Measurements from ENCODE around the gene PEX11A. TPM values are rescaled to one million over a fixed set of nuclear protein-coding genes. Genes with fewer than 3 reads are reported as not detected.

Gene PEX11A, protein sequence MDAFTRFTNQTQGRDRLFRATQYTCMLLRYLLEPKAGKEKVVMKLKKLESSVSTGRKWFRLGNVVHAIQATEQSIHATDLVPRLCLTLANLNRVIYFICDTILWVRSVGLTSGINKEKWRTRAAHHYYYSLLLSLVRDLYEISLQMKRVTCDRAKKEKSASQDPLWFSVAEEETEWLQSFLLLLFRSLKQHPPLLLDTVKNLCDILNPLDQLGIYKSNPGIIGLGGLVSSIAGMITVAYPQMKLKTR
- 6.6 TPM for polyA plus RNA-seq (2013, experiment 1 of 4)
- polyA plus RNA-seq (2013, experiment 2 of 4), result 5.5 TPM
- polyA plus RNA-seq (2013, experiment 3 of 4), result 5.9 TPM
- polyA plus RNA-seq (2013, experiment 4 of 4), result 6.2 TPM

DNA sequence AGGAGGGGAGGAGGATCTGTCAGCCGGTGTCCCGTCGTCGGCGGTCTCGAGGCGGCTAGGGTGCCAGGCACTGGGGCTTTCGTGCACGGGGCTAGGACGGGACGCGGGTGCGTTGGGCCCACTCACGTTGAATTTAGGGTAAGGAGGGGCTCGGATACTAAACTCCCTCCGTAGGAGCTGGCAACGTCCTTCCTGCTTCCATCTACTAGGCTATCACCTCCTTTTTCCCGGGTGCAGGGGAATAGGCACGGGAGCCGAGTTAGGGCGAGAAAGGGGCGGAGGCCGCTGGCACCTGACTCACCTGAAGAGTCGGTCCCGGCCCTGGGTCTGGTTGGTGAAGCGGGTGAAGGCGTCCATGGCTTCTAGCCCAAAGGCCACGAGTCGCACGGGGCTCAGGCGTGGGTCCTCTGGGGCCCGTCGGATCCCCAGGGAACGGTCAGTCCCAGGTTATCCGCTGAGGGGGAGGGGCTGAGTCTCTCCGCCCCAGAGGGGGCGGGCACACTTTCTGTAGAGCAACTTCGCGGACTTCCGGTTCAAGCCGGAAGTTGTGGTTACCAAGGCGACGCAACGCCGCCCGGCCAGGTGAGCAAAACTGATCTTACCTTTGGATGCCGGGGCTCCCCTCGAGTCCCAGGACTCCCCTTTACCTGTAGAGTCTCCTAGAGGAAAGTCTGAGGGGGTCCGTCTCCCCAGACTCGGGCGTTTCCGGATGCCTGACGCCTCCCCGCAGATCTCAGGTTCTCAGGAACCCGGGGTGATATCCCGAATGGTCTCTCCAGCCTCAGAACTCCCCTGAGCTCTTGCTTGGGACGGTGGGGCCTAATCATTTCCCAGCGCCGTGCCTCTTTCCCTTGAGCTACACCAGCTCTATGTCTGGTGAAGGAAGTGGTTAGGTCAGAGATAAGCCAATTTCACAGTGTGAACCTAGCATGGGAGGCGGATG lies at the start of gene PEX11A, which contains the start of gene WDR93:
PEX11A (minus strand) TSS at position 479 of the 943 bp plus-strand sequence; CDS start at position 357, 122 bp downstream.
WDR93 (plus strand) TSS at position 536 of the 943 bp plus-strand sequence. CDS start 10,936 bp downstream, outside the sequence.
- no peak within 1 kb of the TSS for H3K27ac ChIP-seq (ENCODE audit: insufficient read depth, low read depth, low read length, poor library complexity, severe bottlenecking)
- H3K4me3 ChIP-seq (ENCODE audit: insufficient read depth, low read depth, low read length), result peak within 1 kb of the TSS; percentile 68
- H3K36me3 ChIP-seq (ENCODE audit: control insufficient read depth, insufficient read depth, low read length), result no peaks in the 10 kb centered on the region
- H3K27me3 ChIP-seq (ENCODE audit: control insufficient read depth, insufficient read depth, low read length, poor library complexity, severe bottlenecking), result peaks cover 57% of the 10 kb centered on the region
- H3K9me3 ChIP-seq (ENCODE audit: control insufficient read depth, low read length), result no peaks in the 10 kb centered on the region
- WGBS, 2 experiments, result 10 to 11% methylated on average over 60 of the region's 60 CpGs
- no peaks in the 10 kb centered on the region for H3K4me1 ChIP-seq (ENCODE audit: control insufficient read depth, insufficient read depth, low read length)

DNA sequence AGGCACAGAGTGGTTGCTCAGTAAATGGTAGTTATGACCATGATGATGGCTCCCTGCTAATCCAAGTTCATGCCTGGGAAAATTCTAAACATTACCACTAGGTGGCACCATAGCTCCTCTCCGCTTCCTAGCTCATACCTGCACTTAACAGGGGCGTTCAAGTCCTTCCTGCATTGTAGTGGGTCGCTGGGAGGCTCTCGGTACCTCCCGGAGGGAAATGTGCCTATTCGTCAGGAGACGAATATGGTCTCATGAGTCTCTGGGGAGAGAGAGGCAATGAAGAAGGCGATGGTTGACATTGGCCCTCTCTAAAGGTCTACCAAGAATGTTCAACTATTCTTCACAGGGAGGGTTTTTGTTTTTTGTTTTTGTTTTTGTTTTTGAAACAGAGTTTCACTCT lies 49.6 kb upstream of the PEX11A start:
- peaks cover 7% of the 10 kb centered on the region for H3K27me3 ChIP-seq (ENCODE audit: control insufficient read depth, insufficient read depth, low read length, poor library complexity, severe bottlenecking)
- H3K4me3 ChIP-seq (ENCODE audit: insufficient read depth, low read depth, low read length), result no peak overlapping the region

DNA sequence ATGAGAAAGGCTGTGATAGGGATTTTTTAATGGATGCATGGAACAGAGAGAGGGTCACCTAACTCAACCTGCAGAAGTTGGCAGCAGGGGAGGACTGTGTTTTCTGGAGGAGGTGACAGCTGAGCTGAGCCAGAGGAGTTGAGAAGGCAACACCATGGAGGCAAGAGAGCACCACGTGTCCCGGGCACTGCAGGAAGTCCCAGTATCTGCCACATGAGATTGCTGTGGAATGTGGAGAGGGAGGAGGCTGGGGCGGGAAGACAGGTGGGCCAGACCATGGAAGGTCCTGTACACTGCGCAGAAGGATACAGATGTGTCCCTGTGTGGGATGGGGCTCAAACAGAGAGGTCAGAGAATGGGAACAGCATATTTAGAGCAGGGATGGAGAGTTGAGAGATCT lies 45.2 kb upstream of the PEX11A start:
- Histone ChIP-seq H3K27me3 (ENCODE audit: control insufficient read depth, insufficient read depth, low read length, poor library complexity, severe bottlenecking) (no peaks in the 10 kb centered on the region), H3K9me3 (ENCODE audit: control insufficient read depth, low read length) (no peaks in the 10 kb centered on the region), H3K4me3 (ENCODE audit: insufficient read depth, low read depth, low read length) (no peak overlapping the region), H3K4me1 (ENCODE audit: control insufficient read depth, insufficient read depth, low read length) (no peaks in the 10 kb centered on the region), H3K36me3 (ENCODE audit: control insufficient read depth, insufficient read depth, low read length) (no peaks in the 10 kb centered on the region), H3K27ac (ENCODE audit: insufficient read depth, low read depth, low read length, poor library complexity, severe bottlenecking) (no peak overlapping the region)
- WGBS, 2 experiments, result 70 to 77% methylated on average over 4 of the region's 4 CpGs

More for the DNA sequence above, 49.6 kb upstream of the PEX11A start:
- Histone ChIP-seq H3K9me3 (ENCODE audit: control insufficient read depth, low read length) (no peaks in the 10 kb centered on the region), H3K4me1 (ENCODE audit: control insufficient read depth, insufficient read depth, low read length) (no peaks in the 10 kb centered on the region), H3K36me3 (ENCODE audit: control insufficient read depth, insufficient read depth, low read length) (no peaks in the 10 kb centered on the region), H3K27ac (ENCODE audit: insufficient read depth, low read depth, low read length, poor library complexity, severe bottlenecking) (no peak overlapping the region)
- WGBS, 2 experiments, result 4 to 8% methylated on average over 8 of the region's 8 CpGs

DNA sequence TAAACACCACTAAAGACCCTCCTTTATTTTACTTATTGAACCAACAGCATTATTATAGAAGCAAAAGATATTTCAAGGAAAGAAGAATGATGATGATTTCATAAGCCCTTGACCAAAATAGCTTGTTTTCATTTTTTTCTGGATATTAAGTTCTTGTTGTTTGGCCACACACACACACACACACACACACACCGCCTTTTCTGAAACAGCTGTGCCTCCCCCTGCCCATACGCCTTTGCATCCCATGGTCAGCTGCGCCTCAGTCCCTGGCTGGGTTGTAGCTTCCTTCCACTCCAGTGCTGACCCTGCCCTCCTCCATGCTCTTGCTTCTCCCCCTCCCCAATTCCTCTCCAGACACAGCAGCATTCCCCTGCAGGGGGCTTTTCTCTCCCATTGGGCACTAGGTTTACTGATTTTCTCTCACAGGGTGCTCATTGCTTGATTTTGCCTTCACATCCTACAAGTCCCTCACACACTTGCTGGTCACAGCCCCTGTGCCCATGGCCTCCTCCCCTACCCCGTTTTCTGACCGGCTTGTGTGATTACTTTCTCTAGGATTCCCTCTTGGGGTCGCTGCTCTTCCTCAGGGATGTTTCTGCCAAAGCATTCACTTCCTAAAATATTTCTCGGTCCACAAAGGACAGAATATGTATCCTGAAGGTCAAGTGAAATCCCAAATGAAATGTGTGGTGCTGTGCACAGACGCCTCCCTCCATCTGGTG lies 42.1 kb upstream of the PEX11A start:
- Histone ChIP-seq H3K9me3 (ENCODE audit: control insufficient read depth, low read length) (no peaks in the 10 kb centered on the region), H3K27me3 (ENCODE audit: control insufficient read depth, insufficient read depth, low read length, poor library complexity, severe bottlenecking) (no peaks in the 10 kb centered on the region), H3K36me3 (ENCODE audit: control insufficient read depth, insufficient read depth, low read length) (no peaks in the 10 kb centered on the region), H3K27ac (ENCODE audit: insufficient read depth, low read depth, low read length, poor library complexity, severe bottlenecking) (no peak overlapping the region), H3K4me1 (ENCODE audit: control insufficient read depth, insufficient read depth, low read length) (no peaks in the 10 kb centered on the region), H3K4me3 (ENCODE audit: insufficient read depth, low read depth, low read length) (no peak overlapping the region)
- 71 to 78% methylated on average over 8 of the region's 8 CpGs for WGBS, 2 experiments

DNA sequence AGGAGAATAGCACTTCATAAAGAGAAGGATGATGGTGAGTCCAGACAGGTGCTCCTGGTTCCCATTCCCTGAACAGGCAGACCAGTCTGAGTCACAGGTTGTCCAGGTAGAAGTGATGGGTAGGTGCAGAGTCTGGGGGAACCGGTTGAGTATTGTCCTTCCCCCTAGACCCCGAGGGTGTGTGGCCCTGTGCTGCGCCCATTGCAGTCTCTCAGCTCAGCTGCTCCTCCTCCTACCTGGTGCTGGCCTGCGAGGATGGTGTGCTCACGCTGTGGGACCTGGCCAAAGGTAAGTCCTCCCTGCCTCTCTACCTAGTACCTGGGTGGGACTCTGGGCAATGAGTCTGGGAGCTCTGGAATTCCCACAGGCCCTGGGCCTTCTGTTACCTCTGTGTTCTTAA lies 40.7 kb upstream of the PEX11A start:
- Histone ChIP-seq H3K4me3 (ENCODE audit: insufficient read depth, low read depth, low read length) (no peak overlapping the region), H3K36me3 (ENCODE audit: control insufficient read depth, insufficient read depth, low read length) (no peaks in the 10 kb centered on the region), H3K27ac (ENCODE audit: insufficient read depth, low read depth, low read length, poor library complexity, severe bottlenecking) (no peak overlapping the region), H3K9me3 (ENCODE audit: control insufficient read depth, low read length) (no peaks in the 10 kb centered on the region), H3K27me3 (ENCODE audit: control insufficient read depth, insufficient read depth, low read length, poor library complexity, severe bottlenecking) (no peaks in the 10 kb centered on the region), H3K4me1 (ENCODE audit: control insufficient read depth, insufficient read depth, low read length) (no peaks in the 10 kb centered on the region)
- 87 to 92% methylated on average over 5 of the region's 5 CpGs for WGBS, 2 experiments

DNA sequence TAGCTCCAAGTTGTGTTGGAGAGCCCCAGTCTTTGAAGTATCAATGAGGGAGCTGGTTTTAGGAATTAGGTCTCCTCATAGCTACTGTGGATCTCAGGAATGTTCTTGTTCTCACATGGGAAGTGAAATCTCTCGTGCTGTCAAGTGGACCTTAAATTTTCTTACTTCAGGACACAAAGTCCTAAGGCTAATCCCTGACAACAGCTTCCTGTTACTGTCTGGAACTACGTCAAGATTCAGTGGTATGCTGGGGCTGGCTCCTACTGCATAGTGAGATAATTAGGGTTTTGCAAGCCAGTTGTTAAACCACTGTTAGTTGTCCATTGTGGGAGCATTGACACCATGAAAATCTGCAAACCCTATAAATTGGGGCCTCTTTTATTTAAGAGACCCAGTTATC lies 37.7 kb upstream of the PEX11A start:
- Histone ChIP-seq H3K9me3 (ENCODE audit: control insufficient read depth, low read length) (no peaks in the 10 kb centered on the region), H3K27me3 (ENCODE audit: control insufficient read depth, insufficient read depth, low read length, poor library complexity, severe bottlenecking) (no peaks in the 10 kb centered on the region), H3K27ac (ENCODE audit: insufficient read depth, low read depth, low read length, poor library complexity, severe bottlenecking) (no peak overlapping the region), H3K4me1 (ENCODE audit: control insufficient read depth, insufficient read depth, low read length) (no peaks in the 10 kb centered on the region), H3K4me3 (ENCODE audit: insufficient read depth, low read depth, low read length) (no peak overlapping the region), H3K36me3 (ENCODE audit: control insufficient read depth, insufficient read depth, low read length) (no peaks in the 10 kb centered on the region)
- WGBS, 2 experiments, result 92 to 96% methylated on average over 2 of the region's 2 CpGs

DNA sequence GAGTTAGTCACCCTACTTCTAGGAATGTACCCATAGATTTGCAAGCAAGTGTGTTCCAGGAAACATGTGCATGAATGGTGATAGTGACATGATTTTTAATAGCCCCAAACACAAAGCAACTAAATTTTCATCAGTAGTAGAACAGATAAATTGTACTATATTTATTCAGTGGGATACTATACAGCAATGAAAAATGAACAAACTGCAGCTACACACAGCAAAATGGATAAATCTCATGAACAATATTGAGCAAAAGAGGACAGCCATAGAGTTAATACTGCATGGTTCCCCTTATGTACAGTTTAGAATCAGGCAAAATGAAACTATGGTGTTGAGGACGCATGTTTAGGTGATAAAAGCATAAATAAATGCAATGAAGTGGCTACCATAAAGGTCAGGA lies 34.5 kb upstream of the PEX11A start:
- H3K4me1 ChIP-seq (ENCODE audit: control insufficient read depth, insufficient read depth, low read length), result no peaks in the 10 kb centered on the region
- no peak overlapping the region for H3K4me3 ChIP-seq (ENCODE audit: insufficient read depth, low read depth, low read length)
- no peaks in the 10 kb centered on the region for H3K27me3 ChIP-seq (ENCODE audit: control insufficient read depth, insufficient read depth, low read length, poor library complexity, severe bottlenecking)
- no peak overlapping the region for H3K27ac ChIP-seq (ENCODE audit: insufficient read depth, low read depth, low read length, poor library complexity, severe bottlenecking)
- 88 to 95% methylated on average over 1 of the region's 1 CpG for WGBS, 2 experiments
- H3K36me3 ChIP-seq (ENCODE audit: control insufficient read depth, insufficient read depth, low read length), result no peaks in the 10 kb centered on the region
- H3K9me3 ChIP-seq (ENCODE audit: control insufficient read depth, low read length), result no peaks in the 10 kb centered on the region

DNA sequence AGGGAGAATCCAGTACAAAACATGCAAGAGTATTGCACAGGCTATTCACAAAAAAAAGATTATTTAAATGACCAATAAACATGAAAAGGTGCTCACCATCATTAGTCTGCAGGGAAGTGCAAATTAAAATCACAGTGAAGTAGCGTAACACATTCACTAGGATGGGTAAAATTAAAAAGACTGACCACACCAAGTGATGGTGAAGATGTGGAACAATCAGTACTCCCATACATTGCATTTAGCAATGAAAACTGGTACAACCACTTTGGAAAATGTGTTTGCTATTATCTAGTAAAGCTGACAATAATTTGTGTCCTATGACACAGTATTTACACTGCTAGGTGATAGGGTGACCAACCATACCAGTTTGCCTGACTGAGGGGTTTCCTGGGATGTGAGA lies 34.1 kb upstream of the PEX11A start:
- Histone ChIP-seq H3K27ac (ENCODE audit: insufficient read depth, low read depth, low read length, poor library complexity, severe bottlenecking) (no peak overlapping the region), H3K36me3 (ENCODE audit: control insufficient read depth, insufficient read depth, low read length) (no peaks in the 10 kb centered on the region), H3K9me3 (ENCODE audit: control insufficient read depth, low read length) (no peaks in the 10 kb centered on the region), H3K27me3 (ENCODE audit: control insufficient read depth, insufficient read depth, low read length, poor library complexity, severe bottlenecking) (no peaks in the 10 kb centered on the region), H3K4me3 (ENCODE audit: insufficient read depth, low read depth, low read length) (no peak overlapping the region), H3K4me1 (ENCODE audit: control insufficient read depth, insufficient read depth, low read length) (no peaks in the 10 kb centered on the region)
- 100% methylated on average over 1 of the region's 1 CpG for WGBS, 2 experiments

DNA sequence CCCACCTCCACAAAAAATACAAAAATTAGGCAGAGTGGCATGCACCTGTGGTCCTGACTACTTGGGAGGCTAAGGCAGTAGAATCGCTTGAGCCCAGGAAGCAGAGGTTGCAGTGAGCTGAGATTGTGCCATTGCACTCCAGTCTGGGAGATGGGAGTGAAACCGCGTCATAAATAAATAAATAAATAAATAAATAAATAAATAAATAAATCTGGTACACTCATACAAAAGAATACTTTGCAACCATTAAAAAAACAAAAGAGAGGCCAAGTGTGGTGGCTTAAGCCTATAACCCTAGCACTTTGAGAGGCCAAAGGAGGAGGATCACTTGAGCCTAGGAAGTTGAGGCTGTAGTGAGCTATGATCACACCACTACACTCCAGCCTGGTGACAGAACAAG lies 32.5 kb upstream of the PEX11A start:
- Histone ChIP-seq H3K4me1 (ENCODE audit: control insufficient read depth, insufficient read depth, low read length) (no peaks in the 10 kb centered on the region), H3K27me3 (ENCODE audit: control insufficient read depth, insufficient read depth, low read length, poor library complexity, severe bottlenecking) (no peaks in the 10 kb centered on the region), H3K4me3 (ENCODE audit: insufficient read depth, low read depth, low read length) (no peak overlapping the region), H3K9me3 (ENCODE audit: control insufficient read depth, low read length) (no peaks in the 10 kb centered on the region), H3K36me3 (ENCODE audit: control insufficient read depth, insufficient read depth, low read length) (no peaks in the 10 kb centered on the region), H3K27ac (ENCODE audit: insufficient read depth, low read depth, low read length, poor library complexity, severe bottlenecking) (no peak overlapping the region)
- WGBS, 2 experiments, result 85 to 90% methylated on average over 1 of the region's 3 CpGs

Measured in ectodermal cell (in vitro differentiated cells).